ENCODE results near the gene CPE.

- TF ChIP-seq CTCF (IDR thresholded peaks at IDR 0.05): no peak
- TF ChIP-seq ZFX (IDR thresholded peaks at IDR 0.05; ENCODE audit: borderline replicate concordance): no peak
These were observed 102.4 kb downstream of the CPE start for GRCh38 chr4:165481053-165481835.

Data from 22Rv1 (cell line).